SK-N-SH (cell line): ENCODE results near the gene CCAR1. TPM values are rescaled to one million over a fixed set of nuclear protein-coding genes. Genes with fewer than 3 reads are reported as not detected.

Experiments used
- CTCF ChIA-PET: fragments of 300-600, 350-600 bp; formaldehyde crosslinking; extraction: SDS; loops from one replicate; lab custom pipeline; 2021; lab: Yijun Ruan, JAX
- POLR2A ChIA-PET: fragments of 350-600 bp; sonication (Branson Sonifier 250); formaldehyde crosslinking; extraction: SDS; loops from one replicate; lab custom pipeline; 2020; ENCODE audit warnings: antibody characterized with exemption, inconsistent platforms; lab: Yijun Ruan, JAX
- DNase-seq: peaks from one replicate; pipeline ENCODE4 v3.0.0; 2012
- H2AFZ ChIP-seq: fragments of 200-600 bp; sonication (generic); 2 replicates; pipeline ENCODE4 v1.8.1; 2016; ENCODE audit warnings: antibody characterized with exemption, mild to moderate bottlenecking, low read depth
- H3F3A ChIP-seq: fragments of 200-600 bp; sonication (generic); replicated peaks from 2 replicates; pipeline ENCODE3; 2016; ENCODE audit warnings: antibody characterized with exemption, mild to moderate bottlenecking; ENCODE audit not compliant: insufficient read depth
- H3K27ac ChIP-seq, 2 experiments: fragments of 200-500 bp in 1 of 2; fragments of 200-600 bp in 1 of 2; sonication (Bioruptor generic) in 1 of 2; sonication (generic), shearing (Covaris generic) in 1 of 2; 2 replicates each; pipeline versions ENCODE4 v1.5.1 to v1.6.1; 2014 to 2016; ENCODE audit warnings: low read depth in 2 of 2, inconsistent platforms in 1 of 2, low read length in 1 of 2, mild to moderate bottlenecking in 1 of 2, mixed read lengths in 1 of 2
- H3K27me3 ChIP-seq: fragments of 200-600 bp; sonication (generic), shearing (Covaris generic); 2 replicates; pipeline ENCODE4 v1.6.1; 2016; ENCODE audit warnings: mixed run types; ENCODE audit not compliant: insufficient read depth
- H3K36me3 ChIP-seq, 2 experiments: fragments of 200-500 bp in 1 of 2; fragments of 200-600 bp in 1 of 2; sonication (Bioruptor generic) in 1 of 2; sonication (generic) in 1 of 2; replicated peaks in 1 of 2; 2 replicates each; pipeline versions ENCODE3 to v1.5.1; 2014 to 2016; ENCODE audit warnings: low read length in 1 of 2, mild to moderate bottlenecking in 1 of 2; ENCODE audit not compliant: insufficient read depth in 2 of 2, control insufficient read depth in 1 of 2
- H3K4me1 ChIP-seq, 2 experiments: fragments of 200-500 bp in 1 of 2; fragments of 200-600 bp in 1 of 2; sonication (Bioruptor generic) in 1 of 2; sonication (generic), shearing (Covaris generic) in 1 of 2; 2 replicates each; pipeline versions ENCODE4 v1.5.1 to v1.6.1; 2014 to 2016; ENCODE audit warnings: low read depth in 1 of 2, low read length in 1 of 2, mixed run types in 1 of 2; ENCODE audit not compliant: insufficient read depth in 2 of 2, control insufficient read depth in 1 of 2
- H3K4me2 ChIP-seq: fragments of 200-600 bp; sonication (generic), shearing (Covaris generic); 2 replicates; pipeline ENCODE4 v1.6.1; 2017; ENCODE audit warnings: mixed run types
- H3K4me3 ChIP-seq, 2 experiments: fragments of 200-500 bp in 1 of 2; fragments of 200-600 bp in 1 of 2; sonication (Bioruptor generic) in 1 of 2; sonication (generic), shearing (Covaris generic) in 1 of 2; 2 replicates each; pipeline versions ENCODE4 v1.5.1 to v1.8.1; 2014 to 2016; ENCODE audit warnings: low read depth in 2 of 2, inconsistent platforms in 1 of 2, low read length in 1 of 2, mild to moderate bottlenecking in 1 of 2, mixed read lengths in 1 of 2, moderate library complexity in 1 of 2
- H3K79me2 ChIP-seq: fragments of 200-600 bp; sonication (generic); 2 replicates; pipeline ENCODE4 v1.8.1; 2017; ENCODE audit warnings: mild to moderate bottlenecking; ENCODE audit not compliant: insufficient read depth
- H3K9ac ChIP-seq: fragments of 200-600 bp; sonication (generic); 2 replicates; pipeline ENCODE4 v1.6.1; 2017; ENCODE audit warnings: mixed run types
- H3K9me2 ChIP-seq: fragments of 200-600 bp; sonication (generic); 2 replicates; pipeline ENCODE4 v1.6.1; 2017; ENCODE audit warnings: mixed run types
- H3K9me3 ChIP-seq: fragments of 200-600 bp; sonication (generic); 2 replicates; pipeline ENCODE4 v1.6.1; 2017; ENCODE audit warnings: mixed run types, mild to moderate bottlenecking, moderate library complexity
- H4K20me1 ChIP-seq: fragments of 200-600 bp; sonication (generic); 2 replicates; pipeline ENCODE4 v1.6.1; 2017; ENCODE audit warnings: mild to moderate bottlenecking, mixed run types; ENCODE audit not compliant: insufficient read depth
- CHD2 ChIP-seq: fragments of 150-350 bp; IDR thresholded peaks from 2 replicates; pipeline ENCODE4 v1.6.1; 2018; ENCODE audit warnings: low read length; ENCODE audit not compliant: partially characterized antibody
- GABPA ChIP-seq: IDR thresholded peaks from 2 replicates; pipeline ENCODE4 v1.4.0; 2012; ENCODE audit warnings: low read depth, mild to moderate bottlenecking
- SIN3A ChIP-seq: IDR thresholded peaks from 2 replicates; pipeline ENCODE4 v1.6.1; 2012; ENCODE audit warnings: low read depth, mild to moderate bottlenecking, low read length, moderate library complexity, borderline replicate concordance
- SMC3 ChIP-seq: IDR thresholded peaks from 2 replicates; pipeline ENCODE4 v1.6.1; 2012; ENCODE audit warnings: low read depth, low read length, improper control_type of control experiment
- TAF1 ChIP-seq: IDR thresholded peaks from 2 replicates; pipeline ENCODE4 v1.6.1; 2012; ENCODE audit warnings: low read depth, mild to moderate bottlenecking, low read length, moderate library complexity, borderline replicate concordance
- TEAD4 ChIP-seq: IDR thresholded peaks from 2 replicates; pipeline ENCODE4 v1.4.0; 2012; ENCODE audit warnings: mild to moderate bottlenecking, borderline replicate concordance; ENCODE audit not compliant: insufficient read depth
- WGBS: methylation state at CpG from one replicate; pipeline ENCODE4 v1.1.6; 2017; ENCODE audit warnings: low lambda C conversion rate; 5-methylcytosine and 5-hydroxymethylcytosine counted together
- polyA plus RNA-seq, 3 experiments: library from polyadenylated mRNA; depleted of rRNA; stranded (reverse); fragments of >200 nt; gene quantifications; 2 replicates each; pipeline ENCODE4 v1.2.3, GENCODE V29; 2012
- TF ChIP-seq, protein P1 (sequence below): fragments of 150-350 bp; IDR thresholded peaks from 2 replicates; pipeline ENCODE4 v1.6.1; 2017; ENCODE audit warnings: antibody characterized with exemption, low read length, low read depth, borderline replicate concordance
- TF ChIP-seq, protein P2 (sequence below): fragments of 200-600 bp; sonication (generic); IDR thresholded peaks from 2 replicates; pipeline ENCODE4 v1.6.1; 2017; ENCODE audit warnings: antibody characterized with exemption, mild to moderate bottlenecking, moderate library complexity
- TF ChIP-seq, protein P3 (sequence below): fragments of 150-350 bp; IDR thresholded peaks from 2 replicates; pipeline ENCODE4 v1.6.1; 2016; ENCODE audit warnings: mild to moderate bottlenecking, low read depth, low read length

The CCAR1 gene
- polyA plus RNA-seq, 1 of the 3 experiments (the other 2 are of a cell fraction) = 25.7 TPM

DNA sequence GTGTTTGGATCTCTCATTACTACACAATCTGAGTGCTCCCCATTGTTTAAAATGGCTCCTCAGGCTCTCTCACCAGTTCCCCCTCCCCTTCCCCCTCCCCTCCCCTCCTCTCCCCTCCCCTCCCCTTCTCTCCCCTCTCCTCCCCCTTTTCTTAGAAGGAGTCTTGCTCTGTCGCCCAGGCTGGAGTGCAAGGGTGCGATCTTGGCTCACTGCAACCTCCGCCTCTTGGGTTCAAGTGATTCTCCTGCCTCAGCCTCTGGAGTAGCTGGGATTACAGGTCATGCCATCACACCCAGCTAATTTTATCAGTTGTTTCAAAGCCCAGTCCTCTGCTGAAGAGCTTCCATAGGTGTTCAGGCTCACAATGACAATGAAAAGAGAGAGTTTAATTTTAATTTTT lies 3.6 kb upstream of the CCAR1 start:
- TF ChIP-seq TEAD4 (no peak), CHD2 (no peak), TAF1 (no peak), GABPA (no peak)
- TF ChIP-seq, protein P1, sequence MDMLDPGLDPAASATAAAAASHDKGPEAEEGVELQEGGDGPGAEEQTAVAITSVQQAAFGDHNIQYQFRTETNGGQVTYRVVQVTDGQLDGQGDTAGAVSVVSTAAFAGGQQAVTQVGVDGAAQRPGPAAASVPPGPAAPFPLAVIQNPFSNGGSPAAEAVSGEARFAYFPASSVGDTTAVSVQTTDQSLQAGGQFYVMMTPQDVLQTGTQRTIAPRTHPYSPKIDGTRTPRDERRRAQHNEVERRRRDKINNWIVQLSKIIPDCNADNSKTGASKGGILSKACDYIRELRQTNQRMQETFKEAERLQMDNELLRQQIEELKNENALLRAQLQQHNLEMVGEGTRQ = no peak
- TF ChIP-seq, all 33 proteins: peak for 0
- H4K20me1 ChIP-seq = no peaks in the 10 kb centered on the region
- no peak overlapping the region for H3K4me2 ChIP-seq
- no peak for DNase-seq
- peaks cover 14% of the 10 kb centered on the region for H3K79me2 ChIP-seq
- no peak overlapping the region for H3K27ac ChIP-seq
- peaks cover 0 to 2% of the 10 kb centered on the region in 2 experiments; a peak in 1 of 4 replicates for H3K4me1 ChIP-seq
- H3K36me3 ChIP-seq = no peaks in the 10 kb centered on the region
- peaks cover 8% of the 10 kb centered on the region for H3F3A ChIP-seq
- ChIA-PET POLR2A (no interaction called here), CTCF (no interaction called here)
- H3K27me3 ChIP-seq = no peaks in the 10 kb centered on the region
- H3K4me3 ChIP-seq = no peak overlapping the region
- no peak overlapping the region for H3K9ac ChIP-seq
- H3K9me3 ChIP-seq = no peaks in the 10 kb centered on the region
- no peak overlapping the region for H2AFZ ChIP-seq
- WGBS = 93% methylated on average over 3 of the region's 3 CpGs
- no peaks in the 10 kb centered on the region for H3K9me2 ChIP-seq

DNA sequence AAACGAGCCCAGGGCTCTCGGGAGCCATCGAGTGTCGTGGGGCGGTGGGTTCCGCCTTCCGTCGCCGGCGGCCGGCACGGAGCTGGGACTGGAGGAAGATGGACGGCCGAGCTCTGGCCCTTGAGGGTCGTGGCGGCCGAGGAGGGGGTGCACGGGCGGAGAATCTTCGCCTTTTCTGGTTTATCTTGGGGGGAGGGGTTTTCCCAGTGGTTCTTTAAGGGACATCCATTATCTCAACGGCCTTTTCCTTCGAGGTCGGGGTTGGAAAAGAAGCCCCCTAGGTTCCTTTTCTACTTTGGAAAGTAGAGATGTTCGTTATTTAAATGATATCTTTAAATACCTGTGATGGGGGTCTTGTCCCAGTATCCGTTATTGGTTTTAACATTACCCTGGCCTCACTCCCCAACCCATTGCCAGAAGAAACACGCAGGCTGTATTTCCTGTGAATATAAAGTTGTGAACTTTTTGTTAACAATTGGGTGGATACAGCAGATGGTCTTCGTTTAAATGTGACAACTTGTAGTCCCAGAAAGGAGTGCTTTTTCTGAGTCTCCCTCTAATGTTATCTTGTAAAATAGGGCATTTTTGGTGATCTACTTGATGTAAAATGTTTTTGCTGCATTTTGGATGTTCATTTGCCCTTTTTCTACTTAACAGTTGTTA lies 765 bp downstream of the CCAR1 start:
- TF ChIP-seq, protein P2, sequence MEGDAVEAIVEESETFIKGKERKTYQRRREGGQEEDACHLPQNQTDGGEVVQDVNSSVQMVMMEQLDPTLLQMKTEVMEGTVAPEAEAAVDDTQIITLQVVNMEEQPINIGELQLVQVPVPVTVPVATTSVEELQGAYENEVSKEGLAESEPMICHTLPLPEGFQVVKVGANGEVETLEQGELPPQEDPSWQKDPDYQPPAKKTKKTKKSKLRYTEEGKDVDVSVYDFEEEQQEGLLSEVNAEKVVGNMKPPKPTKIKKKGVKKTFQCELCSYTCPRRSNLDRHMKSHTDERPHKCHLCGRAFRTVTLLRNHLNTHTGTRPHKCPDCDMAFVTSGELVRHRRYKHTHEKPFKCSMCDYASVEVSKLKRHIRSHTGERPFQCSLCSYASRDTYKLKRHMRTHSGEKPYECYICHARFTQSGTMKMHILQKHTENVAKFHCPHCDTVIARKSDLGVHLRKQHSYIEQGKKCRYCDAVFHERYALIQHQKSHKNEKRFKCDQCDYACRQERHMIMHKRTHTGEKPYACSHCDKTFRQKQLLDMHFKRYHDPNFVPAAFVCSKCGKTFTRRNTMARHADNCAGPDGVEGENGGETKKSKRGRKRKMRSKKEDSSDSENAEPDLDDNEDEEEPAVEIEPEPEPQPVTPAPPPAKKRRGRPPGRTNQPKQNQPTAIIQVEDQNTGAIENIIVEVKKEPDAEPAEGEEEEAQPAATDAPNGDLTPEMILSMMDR = no peak
- TF ChIP-seq SIN3A = no peak
- no peak for TF ChIP-seq SMC3
- TF ChIP-seq, protein P3, sequence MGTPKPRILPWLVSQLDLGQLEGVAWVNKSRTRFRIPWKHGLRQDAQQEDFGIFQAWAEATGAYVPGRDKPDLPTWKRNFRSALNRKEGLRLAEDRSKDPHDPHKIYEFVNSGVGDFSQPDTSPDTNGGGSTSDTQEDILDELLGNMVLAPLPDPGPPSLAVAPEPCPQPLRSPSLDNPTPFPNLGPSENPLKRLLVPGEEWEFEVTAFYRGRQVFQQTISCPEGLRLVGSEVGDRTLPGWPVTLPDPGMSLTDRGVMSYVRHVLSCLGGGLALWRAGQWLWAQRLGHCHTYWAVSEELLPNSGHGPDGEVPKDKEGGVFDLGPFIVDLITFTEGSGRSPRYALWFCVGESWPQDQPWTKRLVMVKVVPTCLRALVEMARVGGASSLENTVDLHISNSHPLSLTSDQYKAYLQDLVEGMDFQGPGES = no peak
- Histone ChIP-seq H3K4me3 (peak overlapping the region; percentile 71 to 89), H2AFZ (peak overlapping the region; percentile 54), H3K9ac (peak overlapping the region; percentile 97), H3K36me3 (peaks cover 2 to 38% of the 10 kb centered on the region in 2 experiments), H3K9me3 (no peaks in the 10 kb centered on the region), H3K4me2 (peak overlapping the region; percentile 75), H3K79me2 (peaks cover 58% of the 10 kb centered on the region), H3F3A (peaks cover 16% of the 10 kb centered on the region), H4K20me1 (no peaks in the 10 kb centered on the region), H3K9me2 (no peaks in the 10 kb centered on the region), H3K4me1 (peaks cover 4 to 5% of the 10 kb centered on the region in 2 experiments; a peak in 1 of 4 replicates), H3K27ac (peak overlapping the region; percentile 78 to 87; a peak in 3 of 4 replicates), H3K27me3 (no peaks in the 10 kb centered on the region)
- ChIA-PET CTCF (no interaction called here), POLR2A (interaction anchor here (1.0 to 2.3 kb wide), 5 partner anchors 10 to 250 kb away, joined by 3 to 9 read pairs (median 3); partner anchors contain the start of gene DNA2)
- no peak for DNase-seq
- WGBS = 1% methylated on average over 18 of the region's 27 CpGs
